HepG2 (cell line): ENCODE measurements around the gene GNG10. TPM values are rescaled to one million over a fixed set of nuclear protein-coding genes. Genes with fewer than 3 reads are reported as not detected.

Experiments used
- ATAC-seq: fragments of 200-7000 bp; cut with Tn5 transposase; 3 replicates; pipeline ENCODE4 v1.9.1; 2020; ENCODE audit warnings: mild to moderate bottlenecking, moderate library complexity
- BruUV-seq: library from RNA; stranded (reverse); fragments of 400-500 nt; replicated peaks from 2 replicates; lab custom pipeline; 2021; lab: Mats Ljungman, UMichigan
- CTCF ChIA-PET: fragments of 300-600 bp; formaldehyde crosslinking; extraction: SDS; loops from one replicate; lab custom pipeline; 2021; ENCODE audit warnings: low total read pairs, inconsistent platforms, low intra/inter-chr PET ratio; lab: Yijun Ruan, JAX
- POLR2A ChIA-PET: fragments of 350-600 bp; sonication (Branson Sonifier 250); formaldehyde crosslinking; loops from one replicate; lab custom pipeline; 2020; ENCODE audit warnings: antibody characterized with exemption, inconsistent platforms; lab: Yijun Ruan, JAX
- DNase-seq: peaks from one replicate; pipeline ENCODE4 v3.0.0-alpha.2; 2015; ENCODE audit warnings: low spot score
- FAIRE-seq: peaks from 3 replicates; lab custom pipeline; 2011; peaks lifted over from hg19 to GRCh38; lab: Jason Lieb, UNC
- H2AFZ ChIP-seq: one replicate; pipeline ENCODE4 v1.6.1; 2011; ENCODE audit warnings: low read length, inconsistent platforms
- H3K27ac ChIP-seq: fragments of 300-600 bp; 3 replicates; pipeline ENCODE4 v1.8.0; 2011; ENCODE audit warnings: mixed run types, mild to moderate bottlenecking, mixed read lengths, low read length, inconsistent platforms; ENCODE audit not compliant: insufficient read depth; ENCODE audit errors: extremely low read length
- H3K27me3 ChIP-seq, 2 experiments: fragments of 200-600 bp in 1 of 2; 2 replicates in 1 of 2; 3 replicates in 1 of 2; pipeline versions ENCODE4 v1.6.0 to v1.8.0; 2011; ENCODE audit warnings: low read length in 2 of 2, mild to moderate bottlenecking in 2 of 2, moderate library complexity in 2 of 2, inconsistent platforms in 1 of 2; ENCODE audit not compliant: insufficient read depth in 2 of 2, control insufficient read depth in 1 of 2
- H3K36me3 ChIP-seq, 2 experiments: fragments of 200-600 bp in 1 of 2; replicated peaks in 1 of 2; 2 replicates in 1 of 2; 3 replicates in 1 of 2; pipeline versions ENCODE4 v1.5.1 to v1.8.0; 2011; ENCODE audit warnings: low read length in 2 of 2, inconsistent platforms in 1 of 2; ENCODE audit not compliant: insufficient read depth in 2 of 2, control insufficient read depth in 1 of 2
- H3K4me1 ChIP-seq: 2 replicates; pipeline ENCODE4 v1.5.1; 2012; ENCODE audit warnings: low read length, inconsistent platforms; ENCODE audit not compliant: insufficient read depth
- H3K4me2 ChIP-seq: 2 replicates; pipeline ENCODE4 v1.6.0; 2011; ENCODE audit warnings: low read depth, low read length, inconsistent platforms
- H3K4me3 ChIP-seq, 3 experiments: fragments of 200-600 bp in 1 of 3; sonication (generic), shearing (Covaris generic) in 1 of 3; replicated peaks in 1 of 3; 2 replicates each; pipeline ENCODE4 v1.5.1; 2011 to 2016; ENCODE audit warnings: low read length in 3 of 3, inconsistent platforms in 2 of 3, low read depth in 2 of 3, mild to moderate bottlenecking in 2 of 3, control low read depth in 1 of 3, mixed read lengths in 1 of 3; ENCODE audit not compliant: insufficient read depth in 1 of 3
- H3K79me2 ChIP-seq: one replicate; pipeline ENCODE4 v1.6.1; 2011; ENCODE audit warnings: low read length, inconsistent platforms; ENCODE audit not compliant: insufficient read depth
- H3K9ac ChIP-seq: 2 replicates; pipeline ENCODE4 v1.6.0; 2011; ENCODE audit warnings: mild to moderate bottlenecking, low read depth, low read length, inconsistent platforms; ENCODE audit not compliant: insufficient read depth
- H3K9me3 ChIP-seq: 2 replicates; pipeline ENCODE4 v1.5.1; 2012; ENCODE audit warnings: mild to moderate bottlenecking, low read length
- H4K20me1 ChIP-seq: 2 replicates; pipeline ENCODE4 v1.6.0; 2011; ENCODE audit warnings: inconsistent platforms, mild to moderate bottlenecking, low read length, moderate library complexity; ENCODE audit not compliant: insufficient read depth
- ATF7-NPFF ChIP-seq: sonication (generic); formaldehyde crosslinking; IDR thresholded peaks from 2 replicates; pipeline ENCODE4 v1.8.1; 2023; ENCODE audit warnings: mild to moderate bottlenecking, low read depth, missing genetic modification reagents, moderate library complexity
- CENPT ChIP-seq: sonication (generic); formaldehyde crosslinking; IDR thresholded peaks from 2 replicates; pipeline ENCODE4 v1.8.0; 2022; ENCODE audit warnings: low read depth, mild to moderate bottlenecking, moderate library complexity, missing genetic modification reagents
- GABPB1 ChIP-seq: IDR thresholded peaks from 2 replicates; pipeline ENCODE4 v1.6.1; 2016; ENCODE audit warnings: mild to moderate bottlenecking, missing genetic modification reagents, moderate library complexity, missing compliant biosample characterization
- HNF4A ChIP-seq: sonication (generic); formaldehyde crosslinking; IDR thresholded peaks from 2 replicates; pipeline ENCODE4 v1.4.0; 2020; ENCODE audit warnings: missing genetic modification reagents
- HNF4G ChIP-seq, 2 experiments: sonication (generic) in 1 of 2; formaldehyde crosslinking in 1 of 2; IDR thresholded peaks; 2 replicates each; pipeline versions ENCODE4 v1.4.0 to v1.6.1; 2011 to 2020; ENCODE audit warnings: borderline replicate concordance in 2 of 2, low read depth in 2 of 2, mild to moderate bottlenecking in 2 of 2, low read length in 1 of 2, missing genetic modification reagents in 1 of 2, moderate library complexity in 1 of 2
- MATR3 ChIP-seq: sonication (generic); formaldehyde crosslinking; IDR thresholded peaks from 2 replicates; pipeline ENCODE4 v1.4.0; 2020; ENCODE audit warnings: missing genetic modification reagents
- NR1H2 ChIP-seq: sonication (generic); formaldehyde crosslinking; IDR thresholded peaks from 2 replicates; pipeline ENCODE4 v1.8.1; 2022; ENCODE audit warnings: low read depth, missing genetic modification reagents, borderline replicate concordance
- RAD51 ChIP-seq: fragments of 450-650 bp; IDR thresholded peaks from 2 replicates; pipeline ENCODE4 v1.6.1; 2016; ENCODE audit warnings: borderline replicate concordance
- RFX1 ChIP-seq: fragments of 450-650 bp; IDR thresholded peaks from 2 replicates; pipeline ENCODE4 v1.6.1; 2017
- SP2 ChIP-seq: sonication (generic); formaldehyde crosslinking; IDR thresholded peaks from 2 replicates; pipeline ENCODE4 v1.5.1; 2020; ENCODE audit warnings: mild to moderate bottlenecking, missing genetic modification reagents
- TAF1 ChIP-seq: sonication (generic); formaldehyde crosslinking; IDR thresholded peaks from 2 replicates; pipeline ENCODE4 v1.4.0; 2020; ENCODE audit warnings: missing genetic modification reagents
- ZNF230 ChIP-seq: sonication (generic); formaldehyde crosslinking; IDR thresholded peaks from 2 replicates; pipeline ENCODE4 v1.4.0; 2020; ENCODE audit warnings: mild to moderate bottlenecking, missing genetic modification reagents
- WGBS: methylation state at CpG from one replicate; pipeline ENCODE4 v1.1.6; 2017; ENCODE audit warnings: low lambda C conversion rate; 5-methylcytosine and 5-hydroxymethylcytosine counted together
- in situ Hi-C: cut with HindIII; loops from 2 replicates; pipeline ENCODE4 v1.10.0; 2017; ENCODE audit warnings: low pct_unique_long_range_greater_than_20kb; ENCODE audit not compliant: extremely low pct_ligation_motif_present
- intact Hi-C: fragments of 100-400 bp; cut with micrococcal nuclease; formaldehyde crosslinking; loops from one replicate; pipeline ENCODE4 v1.10.0; 2022; ENCODE audit not compliant: unreplicated experiment
- polyA plus RNA-seq, 8 experiments: library from polyadenylated mRNA; depleted of rRNA in 3 of 8; stranded (reverse) in 7 of 8; unstranded in 1 of 8; fragments of >200 nt; fragmentation: Illumina TruSeq in 4 of 8; extraction: Trizol in 4 of 8; gene quantifications; 2 replicates each; pipeline versions ENCODE4 v1.2.1 to v1.2.3, GENCODE V29; 2011 to 2016; ENCODE audit warnings: low read depth in 4 of 8, missing spikeins in 1 of 8, mixed read lengths in 1 of 8; ENCODE audit not compliant: insufficient read depth in 1 of 8
- total RNA-seq, 5 experiments: library from RNA; depleted of rRNA; stranded (reverse); fragments of >200 nt; fragmentation: Illumina TruSeq; extraction: Trizol; gene quantifications; 2 replicates each; pipeline ENCODE4 v1.2.3, GENCODE V29; 2016; ENCODE audit warnings: low read depth in 1 of 5
- TF ChIP-seq, protein P1 (sequence below): sonication (generic); formaldehyde crosslinking; IDR thresholded peaks from 2 replicates; pipeline ENCODE4 v1.4.0; 2020; ENCODE audit warnings: mild to moderate bottlenecking, missing genetic modification reagents
- TF ChIP-seq, protein P2 (sequence below): IDR thresholded peaks from 2 replicates; pipeline ENCODE4 v1.6.1; 2016; ENCODE audit warnings: missing genetic modification reagents, missing compliant biosample characterization
- TF ChIP-seq, protein P3 (sequence below), 2 experiments: sonication (generic) in 1 of 2; formaldehyde crosslinking in 1 of 2; IDR thresholded peaks; 2 replicates each; pipeline versions ENCODE4 v1.5.1 to v1.6.1; 2011 to 2020; ENCODE audit warnings: borderline replicate concordance in 1 of 2, low read depth in 1 of 2, low read length in 1 of 2, mild to moderate bottlenecking in 1 of 2, missing genetic modification reagents in 1 of 2, moderate library complexity in 1 of 2
- TF ChIP-seq, protein P4 (sequence below): sonication (generic); formaldehyde crosslinking; IDR thresholded peaks from 2 replicates; pipeline ENCODE4 v1.4.0; 2020; ENCODE audit warnings: mild to moderate bottlenecking, missing genetic modification reagents

Gene GNG10
- total and polyA plus RNA-seq, 2 of the 13 experiments (the other 11 are each of a cell fraction or from before 2014, with no cell fraction given): 29.8 to 32.4 TPM

DNA sequence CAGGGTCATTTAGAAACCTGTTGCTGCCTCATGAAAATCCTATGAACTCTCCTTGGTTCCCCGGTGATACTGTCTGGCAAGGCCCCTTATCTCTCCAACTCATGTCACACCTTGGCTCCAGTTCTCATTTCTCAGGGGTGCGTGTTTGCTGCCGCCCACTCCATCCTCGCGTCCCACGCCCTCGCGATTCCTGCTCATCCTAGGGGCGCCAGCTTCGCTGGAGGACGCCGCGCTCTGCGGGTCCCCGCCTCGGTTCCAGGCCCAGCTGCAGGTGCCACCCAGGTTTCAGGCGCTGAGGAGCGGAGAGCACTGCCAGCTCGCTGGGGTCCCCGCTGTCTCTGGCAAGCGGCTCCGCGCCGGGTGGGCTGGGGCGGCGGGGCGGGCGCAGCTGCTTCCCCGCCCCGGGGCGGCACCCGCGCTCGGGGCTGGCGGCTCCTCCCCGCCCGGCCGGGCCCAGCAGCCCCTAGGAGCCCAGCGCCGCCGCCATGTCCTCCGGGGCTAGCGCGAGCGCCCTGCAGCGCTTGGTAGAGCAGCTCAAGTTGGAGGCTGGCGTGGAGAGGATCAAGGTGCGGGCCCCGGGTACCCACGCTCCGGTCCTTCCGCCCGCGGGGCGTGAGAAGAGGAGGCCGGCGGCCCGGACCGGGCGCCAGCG lies at the start of gene GNG10 (continued):
- TF ChIP-seq, protein P1, sequence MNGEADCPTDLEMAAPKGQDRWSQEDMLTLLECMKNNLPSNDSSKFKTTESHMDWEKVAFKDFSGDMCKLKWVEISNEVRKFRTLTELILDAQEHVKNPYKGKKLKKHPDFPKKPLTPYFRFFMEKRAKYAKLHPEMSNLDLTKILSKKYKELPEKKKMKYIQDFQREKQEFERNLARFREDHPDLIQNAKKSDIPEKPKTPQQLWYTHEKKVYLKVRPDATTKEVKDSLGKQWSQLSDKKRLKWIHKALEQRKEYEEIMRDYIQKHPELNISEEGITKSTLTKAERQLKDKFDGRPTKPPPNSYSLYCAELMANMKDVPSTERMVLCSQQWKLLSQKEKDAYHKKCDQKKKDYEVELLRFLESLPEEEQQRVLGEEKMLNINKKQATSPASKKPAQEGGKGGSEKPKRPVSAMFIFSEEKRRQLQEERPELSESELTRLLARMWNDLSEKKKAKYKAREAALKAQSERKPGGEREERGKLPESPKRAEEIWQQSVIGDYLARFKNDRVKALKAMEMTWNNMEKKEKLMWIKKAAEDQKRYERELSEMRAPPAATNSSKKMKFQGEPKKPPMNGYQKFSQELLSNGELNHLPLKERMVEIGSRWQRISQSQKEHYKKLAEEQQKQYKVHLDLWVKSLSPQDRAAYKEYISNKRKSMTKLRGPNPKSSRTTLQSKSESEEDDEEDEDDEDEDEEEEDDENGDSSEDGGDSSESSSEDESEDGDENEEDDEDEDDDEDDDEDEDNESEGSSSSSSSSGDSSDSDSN (CRISPR knock-in tag): peak; percentile 63
- TF ChIP-seq, protein P2, sequence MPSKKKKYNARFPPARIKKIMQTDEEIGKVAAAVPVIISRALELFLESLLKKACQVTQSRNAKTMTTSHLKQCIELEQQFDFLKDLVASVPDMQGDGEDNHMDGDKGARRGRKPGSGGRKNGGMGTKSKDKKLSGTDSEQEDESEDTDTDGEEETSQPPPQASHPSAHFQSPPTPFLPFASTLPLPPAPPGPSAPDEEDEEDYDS (CRISPR knock-in tag): no peak
- TF ChIP-seq RFX1 (no peak), TAF1 (CRISPR knock-in tag) (peak; percentile 47; the same call in 1 of the 2 replicates), ATF7-NPFF (no peak)

DNA sequence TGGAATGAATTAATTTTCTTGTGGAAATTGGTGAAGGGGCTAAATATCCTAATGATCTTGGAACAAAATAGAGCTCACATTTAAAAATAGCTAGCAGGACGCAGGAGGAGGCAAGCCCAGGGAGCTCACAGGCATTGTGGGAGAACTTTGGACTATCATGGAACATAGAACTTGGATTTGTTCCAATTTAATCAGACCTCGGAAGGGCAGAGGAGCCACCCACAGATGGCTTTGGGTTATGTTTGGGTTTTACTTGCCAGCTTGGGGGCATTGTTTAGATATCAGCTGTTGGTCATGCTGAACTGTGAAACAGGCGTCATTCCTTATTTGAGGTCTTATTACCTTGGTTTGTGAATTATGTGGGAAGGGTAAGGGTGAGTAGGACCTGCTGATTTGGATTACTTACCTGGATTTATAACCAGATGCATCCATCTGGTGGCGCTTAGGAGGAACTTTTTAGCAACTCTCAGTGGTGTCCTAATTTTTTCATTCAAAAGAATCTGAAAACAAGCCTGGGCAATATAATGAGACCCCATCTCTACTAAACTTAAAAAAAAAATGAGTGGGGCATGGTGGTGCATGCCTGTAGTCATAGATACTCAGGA lies 47.9 kb upstream of the GNG10 start:
- no peaks in the 10 kb centered on the region for H3K36me3 ChIP-seq
- FAIRE-seq (no peak), ATAC-seq (peak; percentile 66), DNase-seq (peak; percentile 62)
- H3K79me2 ChIP-seq: no peaks in the 10 kb centered on the region
- H3K27ac ChIP-seq: no peak overlapping the region
- no peaks in the 10 kb centered on the region for H4K20me1 ChIP-seq
- BruUV-seq: no TSS peak
- intact Hi-C loops (loop anchor here (2.0 kb wide), 1 partner anchor 15 kb away; the partner anchor contains the start of gene PTGR1), in situ Hi-C loops (no loop called here)
- H3K4me2 ChIP-seq: no peak overlapping the region
- H2AFZ ChIP-seq: no peak overlapping the region
- 19% methylated on average over 4 of the region's 4 CpGs for WGBS
- H3K4me1 ChIP-seq: peaks cover 39% of the 10 kb centered on the region
- no peaks in the 10 kb centered on the region for H3K9me3 ChIP-seq
- H3K4me3 ChIP-seq: no peak overlapping the region
- H3K9ac ChIP-seq: no peak overlapping the region
- no peak for TF ChIP-seq ZNF230 (CRISPR knock-in tag)
- TF ChIP-seq SP2 (CRISPR knock-in tag): no peak
- TF ChIP-seq, protein P3, sequence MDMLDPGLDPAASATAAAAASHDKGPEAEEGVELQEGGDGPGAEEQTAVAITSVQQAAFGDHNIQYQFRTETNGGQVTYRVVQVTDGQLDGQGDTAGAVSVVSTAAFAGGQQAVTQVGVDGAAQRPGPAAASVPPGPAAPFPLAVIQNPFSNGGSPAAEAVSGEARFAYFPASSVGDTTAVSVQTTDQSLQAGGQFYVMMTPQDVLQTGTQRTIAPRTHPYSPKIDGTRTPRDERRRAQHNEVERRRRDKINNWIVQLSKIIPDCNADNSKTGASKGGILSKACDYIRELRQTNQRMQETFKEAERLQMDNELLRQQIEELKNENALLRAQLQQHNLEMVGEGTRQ (IDR thresholded peaks at IDR 0.05; ENCODE audit: low read depth, low read length): no peak
- TF ChIP-seq, protein P3 (CRISPR knock-in tag; IDR thresholded peaks at IDR 0.05; ENCODE audit: borderline replicate concordance): no peak
- TF ChIP-seq MATR3 (CRISPR knock-in tag): no peak
- TF ChIP-seq, protein P4, sequence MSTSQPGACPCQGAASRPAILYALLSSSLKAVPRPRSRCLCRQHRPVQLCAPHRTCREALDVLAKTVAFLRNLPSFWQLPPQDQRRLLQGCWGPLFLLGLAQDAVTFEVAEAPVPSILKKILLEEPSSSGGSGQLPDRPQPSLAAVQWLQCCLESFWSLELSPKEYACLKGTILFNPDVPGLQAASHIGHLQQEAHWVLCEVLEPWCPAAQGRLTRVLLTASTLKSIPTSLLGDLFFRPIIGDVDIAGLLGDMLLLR (CRISPR knock-in tag): no peak
- 0 out of 2 replicates have a peak, but pooled peaks have one; percentile 36 for TF ChIP-seq HNF4G (IDR thresholded peaks at IDR 0.05; ENCODE audit: borderline replicate concordance, low read depth, low read length)
- TF ChIP-seq HNF4G (CRISPR knock-in tag; IDR thresholded peaks at IDR 0.05; ENCODE audit: borderline replicate concordance, low read depth): no peak
- no peak for TF ChIP-seq CENPT (CRISPR knock-in tag)
- TF ChIP-seq NR1H2: no peak
- TF ChIP-seq HNF4A: peak; percentile 48; the same call in 1 of the 2 replicates
- no peak for TF ChIP-seq GABPB1 (CRISPR knock-in tag)
- TF ChIP-seq RAD51: no peak
- ChIA-PET CTCF (interaction anchor here (1.5 kb wide), 1 partner anchor 12 kb away, joined by 3 read pairs; no protein-coding TSS in a partner anchor), POLR2A (interaction anchor here (1.4 to 1.7 kb wide), 2 partner anchors 15 to 18 kb away, joined by 8 to 9 read pairs; partner anchors contain the start of gene DNAJC25)
- H3K27me3 ChIP-seq: no peaks in the 10 kb centered on the region
